Astrocyte of the cerebellum (primary cell): Measurements from ENCODE around the gene MED22.
"Not testable (repeated sequence)": the region's sequence is repeated elsewhere in the genome, so short reads cannot be mapped to it uniquely, and the experiment has no call there.

ENCODE experiments used
- DNase-seq: peaks from one replicate; pipeline ENCODE4 v3.0.0-alpha.2; 2011; ENCODE audit warnings: low read depth
- H3K4me3 ChIP-seq: 2 replicates; pipeline ENCODE4 v1.5.1; 2011; ENCODE audit warnings: mild to moderate bottlenecking, low read depth, low read length, moderate library complexity
- in situ Hi-C: cut with HindIII; loops from 2 replicates; pipeline ENCODE4 v1.10.0; 2017; ENCODE audit warnings: low sequenced_read_pairs
- TF ChIP-seq, protein P1 (sequence below): IDR thresholded peaks from 2 replicates; pipeline ENCODE4 v1.5.1; 2012; ENCODE audit warnings: low read length, low read depth, moderate library complexity, mild to moderate bottlenecking; ENCODE audit errors: missing control alignments

MED22 gene

GRCh38 chr9:133383438-133383837, 35.5 kb upstream of the MED22 start:
- no peak overlapping the region for H3K4me3 ChIP-seq
- in situ Hi-C loops = no loop called here
- TF ChIP-seq, protein P1, sequence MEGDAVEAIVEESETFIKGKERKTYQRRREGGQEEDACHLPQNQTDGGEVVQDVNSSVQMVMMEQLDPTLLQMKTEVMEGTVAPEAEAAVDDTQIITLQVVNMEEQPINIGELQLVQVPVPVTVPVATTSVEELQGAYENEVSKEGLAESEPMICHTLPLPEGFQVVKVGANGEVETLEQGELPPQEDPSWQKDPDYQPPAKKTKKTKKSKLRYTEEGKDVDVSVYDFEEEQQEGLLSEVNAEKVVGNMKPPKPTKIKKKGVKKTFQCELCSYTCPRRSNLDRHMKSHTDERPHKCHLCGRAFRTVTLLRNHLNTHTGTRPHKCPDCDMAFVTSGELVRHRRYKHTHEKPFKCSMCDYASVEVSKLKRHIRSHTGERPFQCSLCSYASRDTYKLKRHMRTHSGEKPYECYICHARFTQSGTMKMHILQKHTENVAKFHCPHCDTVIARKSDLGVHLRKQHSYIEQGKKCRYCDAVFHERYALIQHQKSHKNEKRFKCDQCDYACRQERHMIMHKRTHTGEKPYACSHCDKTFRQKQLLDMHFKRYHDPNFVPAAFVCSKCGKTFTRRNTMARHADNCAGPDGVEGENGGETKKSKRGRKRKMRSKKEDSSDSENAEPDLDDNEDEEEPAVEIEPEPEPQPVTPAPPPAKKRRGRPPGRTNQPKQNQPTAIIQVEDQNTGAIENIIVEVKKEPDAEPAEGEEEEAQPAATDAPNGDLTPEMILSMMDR = no peak
- no peak for DNase-seq

DNA sequence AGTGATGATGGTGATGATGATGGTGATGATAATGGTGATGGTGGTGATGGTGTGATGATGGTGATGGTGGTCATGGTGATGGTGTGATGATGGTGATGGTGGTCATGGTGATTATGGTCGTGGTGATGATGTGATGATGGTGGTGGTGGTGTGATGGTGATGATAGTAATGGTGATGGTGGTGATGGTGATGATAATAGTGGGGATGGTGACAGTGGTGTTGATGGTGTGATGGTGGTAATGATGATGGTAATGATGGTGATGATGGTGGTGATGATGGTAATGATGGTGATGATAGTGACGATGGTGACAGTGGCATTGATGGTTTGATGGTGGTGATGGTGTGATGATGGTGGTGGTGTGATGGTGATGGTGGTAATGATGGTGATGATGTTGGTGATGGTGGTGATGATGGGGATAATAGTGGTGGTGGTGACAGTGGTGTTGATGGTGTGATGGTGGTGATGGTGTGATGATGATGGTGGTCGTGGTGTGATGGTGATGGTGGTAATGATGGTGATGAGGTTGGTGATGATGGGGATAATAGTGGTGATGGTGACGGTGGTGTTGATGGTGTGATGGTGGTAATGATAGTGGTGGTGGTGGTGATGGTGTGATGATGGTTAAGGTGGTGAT, 34.7 kb upstream of the MED22 start:
- H3K4me3 ChIP-seq = no peak overlapping the region
- TF ChIP-seq, protein P1 = no peak
- no peak for DNase-seq
- in situ Hi-C loops = no loop called here

- H3K4me3 ChIP-seq = no peak overlapping the region
- TF ChIP-seq, protein P1 = no peak
- in situ Hi-C loops = no loop called here
- DNase-seq = no peak
These were observed 32.8 kb upstream of the MED22 start for GRCh38 chr9:133380734-133381133.

DNA sequence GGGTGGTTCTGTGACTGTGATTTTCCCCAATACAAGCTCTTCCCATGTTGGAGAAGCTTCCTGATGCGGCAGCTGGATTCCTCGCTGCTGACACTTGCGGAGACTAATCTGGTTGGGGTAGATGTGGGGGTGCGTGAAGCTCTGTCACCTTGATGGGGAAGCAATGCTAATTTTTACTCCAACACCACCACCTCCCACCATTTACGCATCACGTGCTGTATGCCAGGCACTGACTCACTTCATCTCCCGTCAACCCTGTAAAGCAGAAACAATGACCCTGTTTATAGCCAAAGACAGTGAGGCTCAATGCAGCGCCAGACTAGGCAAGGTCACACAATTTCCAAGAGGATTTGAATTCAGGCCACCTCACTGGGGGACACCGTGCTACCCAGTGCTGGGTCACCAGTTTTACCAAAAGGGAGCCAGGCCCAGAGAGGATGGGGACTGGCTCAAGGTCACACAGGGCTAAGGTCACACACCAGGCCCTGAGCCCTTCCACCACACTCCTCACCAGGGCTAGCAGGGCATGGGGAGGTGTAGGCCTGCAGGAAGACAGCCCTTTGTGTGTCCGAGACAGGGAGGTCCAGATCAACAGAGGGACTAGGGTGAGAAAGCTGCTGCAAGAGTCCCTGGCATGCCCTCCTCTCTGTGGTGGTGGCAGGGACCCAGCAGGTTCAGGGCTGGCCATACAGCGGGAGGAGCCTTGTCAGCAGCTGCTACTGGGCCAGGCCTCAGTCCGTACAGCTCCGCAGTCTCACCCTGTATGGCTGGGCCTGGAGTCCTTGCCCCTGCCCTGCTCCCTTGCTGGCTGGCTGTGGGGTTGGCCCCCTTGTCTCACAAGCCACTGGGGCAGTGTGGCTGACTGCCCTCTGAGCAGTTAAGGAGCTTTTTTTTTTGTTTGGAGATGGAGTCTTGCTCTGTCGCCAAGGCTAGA, 31.5 kb upstream of the MED22 start:
- TF ChIP-seq, protein P1 = no peak
- H3K4me3 ChIP-seq = no peak overlapping the region
- DNase-seq = no peak
- in situ Hi-C loops = loop anchor here (5.0 kb wide), 1 partner anchor 88 kb away; no protein-coding TSS in a partner anchor

DNA sequence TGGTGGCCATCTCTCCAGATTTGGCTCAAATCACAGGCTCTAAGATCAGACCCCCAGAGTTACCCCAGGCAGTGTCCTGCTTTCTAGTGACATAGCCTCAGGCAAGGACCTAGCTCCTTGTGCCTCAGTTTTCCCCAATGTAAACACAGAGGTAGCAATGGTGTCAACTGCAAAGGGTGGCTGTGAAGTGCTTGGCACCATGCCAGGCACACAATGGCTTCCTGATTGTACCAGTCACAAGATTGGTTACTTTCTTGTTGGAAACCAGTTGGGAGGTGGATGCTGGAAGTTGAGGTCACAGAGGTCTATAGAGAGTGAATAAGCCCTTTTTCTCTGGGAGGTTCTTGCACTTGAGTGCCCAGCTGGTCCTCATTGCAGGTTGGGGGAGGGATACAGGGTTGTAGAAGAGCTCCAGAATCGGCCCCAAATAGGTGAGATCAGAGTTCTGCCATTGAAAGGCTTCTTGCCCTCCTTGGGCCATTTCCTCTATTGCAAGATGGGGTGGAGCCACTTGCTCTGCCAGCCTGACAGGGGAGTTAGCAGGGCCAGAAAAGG, 30.6 kb upstream of the MED22 start:
- DNase-seq = no peak
- in situ Hi-C loops = loop anchor here (5.0 kb wide), 1 partner anchor 89 kb away; no protein-coding TSS in a partner anchor

GRCh38 chr9:133377721-133378216, 29.8 kb upstream of the MED22 start:
- no peak overlapping the region for H3K4me3 ChIP-seq
- TF ChIP-seq, protein P1 = no peak
- in situ Hi-C loops = loop anchor here (5.0 kb wide), 1 partner anchor 90 kb away; no protein-coding TSS in a partner anchor
- no peak for DNase-seq

More for the DNA sequence above, 30.6 kb upstream of the MED22 start:
- H3K4me3 ChIP-seq = no peak overlapping the region
- TF ChIP-seq, protein P1 = no peak

DNA sequence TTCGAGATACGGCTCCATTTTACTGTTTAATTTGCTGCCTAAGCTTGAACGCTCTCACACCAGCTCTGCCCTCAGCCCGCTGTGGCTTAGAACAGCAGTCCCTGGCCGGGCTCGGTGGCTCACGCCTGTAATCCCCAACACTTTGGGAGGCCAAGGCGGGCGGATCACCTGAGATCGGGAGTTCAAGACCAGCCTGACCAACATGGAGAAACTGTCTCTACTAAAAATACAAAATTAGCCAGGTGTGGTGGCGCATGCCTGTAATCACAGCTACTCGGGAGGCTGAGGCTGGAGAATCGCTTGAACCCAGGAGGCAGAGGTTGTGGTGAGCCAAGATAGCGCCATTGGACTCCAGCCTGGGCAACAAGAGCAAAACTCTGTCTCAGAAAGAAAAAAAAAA, 29.3 kb upstream of the MED22 start:
- in situ Hi-C loops = loop anchor here (5.0 kb wide), 1 partner anchor 90 kb away; no protein-coding TSS in a partner anchor
- not testable (repeated sequence) for DNase-seq, H3K4me3 ChIP-seq
